Measurements from ENCODE around the gene OR8U1. TPM values are rescaled to one million over a fixed set of nuclear protein-coding genes. Genes with fewer than 3 reads are reported as not detected.

The OR8U1 gene
- not detected in 2 replicates for total RNA-seq

GRCh38 chr11:56375324-56375723, at the start of gene OR8U1:
TSS of gene OR8U1 (plus strand) at chr11:56375624. CDS start at chr11:56375624, 0 bp downstream.

GRCh38 chr11:56345739-56346138, 29.7 kb upstream of the OR8U1 start, which contains the start of gene OR8K1:
TSS of gene OR8K1 (plus strand) at chr11:56346039. CDS start at chr11:56346039, 0 bp downstream.

GRCh38 chr11:56353991-56354390, 21.4 kb upstream of the OR8U1 start, which contains the start of gene OR8J1:
TSS of gene OR8J1 (plus strand) at chr11:56354291. CDS start at chr11:56360247, 5,956 bp downstream.

GRCh38 chr11:56412396-56412795, 37.0 kb downstream of the OR8U1 start, which contains the start of gene OR5AL1:
TSS of gene OR5AL1 (plus strand) at chr11:56412696.

Other genes starting within 250 kb of the OR8U1 start
- not detected in 2 replicates for gene OR8J3, start 235.4 kb upstream of the OR8U1 start, total RNA-seq
- not detected in 2 replicates for gene OR8K5, start 215.3 kb upstream of the OR8U1 start, total RNA-seq
- gene OR5J2, start 199.0 kb upstream of the OR8U1 start, total RNA-seq = not detected in 2 replicates
- not detected in 2 replicates for gene OR5T2, start 141.4 kb upstream of the OR8U1 start, total RNA-seq
- not detected in 2 replicates for gene OR5T3, start 123.4 kb upstream of the OR8U1 start, total RNA-seq
- not detected in 2 replicates for gene OR5T1, start 101.5 kb upstream of the OR8U1 start, total RNA-seq
- gene OR8H1, start 83.4 kb upstream of the OR8U1 start, total RNA-seq = not detected in 2 replicates
- gene OR8K3, start 60.5 kb upstream of the OR8U1 start, total RNA-seq = not detected in 2 replicates
- not detected in 2 replicates for gene OR8K1, start 29.6 kb upstream of the OR8U1 start, total RNA-seq
- not detected in 2 replicates for gene OR8J1, start 21.3 kb upstream of the OR8U1 start, total RNA-seq
- gene OR5AL1, start 37.1 kb downstream of the OR8U1 start, total RNA-seq = not detected in 2 replicates
- not detected in 2 replicates for gene OR5M3, start 97.7 kb downstream of the OR8U1 start, total RNA-seq
- not detected in 2 replicates for gene OR5M8, start 115.7 kb downstream of the OR8U1 start, total RNA-seq
- not detected in 2 replicates for gene OR5M11, start 167.6 kb downstream of the OR8U1 start, total RNA-seq
- gene OR5M10, start 202.1 kb downstream of the OR8U1 start, total RNA-seq = not detected in 2 replicates
- not detected in 2 replicates for gene OR5M1, start 239.2 kb downstream of the OR8U1 start, total RNA-seq

All from smooth muscle cell of the pulmonary artery (primary cell).